ENCODE data around the gene HTR2A. TPM values are rescaled to one million over a fixed set of nuclear protein-coding genes. Genes with fewer than 3 reads are reported as not detected.

Gene HTR2A
- total and polyA plus RNA-seq, 2 donors (not counting 3 experiments of a cell fraction or from before 2014, with no cell fraction given): not detected

- Histone ChIP-seq H3K4me1 (ENCODE audit: control insufficient read depth, extremely low read depth, insufficient read depth, low read length) (no peaks in the 10 kb centered on the region), H3K9ac (replicated peaks; ENCODE audit: extremely low read depth, insufficient read depth, low read length) (no peak overlapping the region), H3K27me3 (ENCODE audit: control insufficient read depth in 2 of 2, insufficient read depth in 2 of 2, low read length in 2 of 2) (peaks cover 0 to 2% of the 10 kb centered on the region in 2 experiments), H3K36me3 (ENCODE audit: control insufficient read depth in 2 of 2, extremely low read depth in 1 of 2, insufficient read depth in 2 of 2, low read length in 2 of 2) (no peaks in the 10 kb centered on the region), H3K9me1 (replicated peaks; ENCODE audit: control insufficient read depth, extremely low read depth, insufficient read depth, low read length) (no peaks in the 10 kb centered on the region), H3K4me2 (ENCODE audit: insufficient read depth, low read length) (no peak overlapping the region), H2AFZ (ENCODE audit: low read depth, low read length) (no peak overlapping the region), H3K79me2 (ENCODE audit: control insufficient read depth, insufficient read depth, low read length) (no peaks in the 10 kb centered on the region), H3K9me3 (replicated peaks; ENCODE audit: control insufficient read depth, insufficient read depth, low read length) (no peaks in the 10 kb centered on the region), H3K4me3 (replicated peaks in 1 of 3; ENCODE audit: insufficient read depth in 1 of 3, low read depth in 1 of 3, low read length in 3 of 3) (no peak overlapping the region), H4K20me1 (replicated peaks; ENCODE audit: control insufficient read depth, extremely low read depth, insufficient read depth, low read length) (no peaks in the 10 kb centered on the region), H3K27ac (ENCODE audit: insufficient read depth, low read depth, low read length) (no peak overlapping the region)
- dilution Hi-C loops (cut with MboI; ENCODE audit: extremely low pct_ligation_motif_present, low sequenced_read_pairs): no loop called here
- DNase-seq (ENCODE audit: low read depth, low spot score) (no peak), FAIRE-seq (no peak)
- intact Hi-C loops (cut with micrococcal nuclease): no loop called here
- ChIA-PET CTCF (no interaction called here), POLR2A (no interaction called here)
- no TSS peak for BruUV-seq (replicated peaks)
- TF ChIP-seq MAX (IDR thresholded peaks at IDR 0.05; ENCODE audit: insufficient read depth, insufficient read length) (no peak), EZH2 (IDR thresholded peaks at IDR 0.05; ENCODE audit: borderline replicate concordance, low read depth, low read length, severe bottlenecking) (no peak), FOS (IDR thresholded peaks at IDR 0.05; ENCODE audit: borderline replicate concordance, insufficient read depth, low read length) (no peak), POLR2AphosphoS5 (IDR thresholded peaks at IDR 0.05; ENCODE audit: insufficient read depth, low read depth, low read length) (no peak), CTCF (IDR thresholded peaks at IDR 0.05; ENCODE audit: extremely low read depth in 1 of 2, insufficient read depth in 1 of 2, low read depth in 1 of 2, low read length in 2 of 2) (no peak)
Observed at GRCh38 chr13:46871557-46871956, 25.3 kb downstream of the HTR2A start.

- Histone ChIP-seq H3K36me3 (ENCODE audit: control insufficient read depth in 2 of 2, extremely low read depth in 1 of 2, insufficient read depth in 2 of 2, low read length in 2 of 2) (no peaks in the 10 kb centered on the region), H3K27ac (ENCODE audit: insufficient read depth, low read depth, low read length) (no peak overlapping the region), H3K4me3 (replicated peaks in 1 of 3; ENCODE audit: insufficient read depth in 1 of 3, low read depth in 1 of 3, low read length in 3 of 3) (no peak overlapping the region), H4K20me1 (replicated peaks; ENCODE audit: control insufficient read depth, extremely low read depth, insufficient read depth, low read length) (no peaks in the 10 kb centered on the region), H3K9me3 (replicated peaks; ENCODE audit: control insufficient read depth, insufficient read depth, low read length) (no peaks in the 10 kb centered on the region), H3K4me2 (ENCODE audit: insufficient read depth, low read length) (no peak overlapping the region), H3K27me3 (ENCODE audit: control insufficient read depth in 2 of 2, insufficient read depth in 2 of 2, low read length in 2 of 2) (no peaks in the 10 kb centered on the region), H3K4me1 (ENCODE audit: control insufficient read depth, extremely low read depth, insufficient read depth, low read length) (peaks cover 4% of the 10 kb centered on the region), H3K9ac (replicated peaks; ENCODE audit: extremely low read depth, insufficient read depth, low read length) (no peak overlapping the region), H3K9me1 (replicated peaks; ENCODE audit: control insufficient read depth, extremely low read depth, insufficient read depth, low read length) (no peaks in the 10 kb centered on the region), H2AFZ (ENCODE audit: low read depth, low read length) (no peak overlapping the region), H3K79me2 (ENCODE audit: control insufficient read depth, insufficient read depth, low read length) (no peaks in the 10 kb centered on the region)
- no peak for DNase-seq (ENCODE audit: low read depth, low spot score)
- no TSS peak for BruUV-seq (replicated peaks)
- ChIA-PET CTCF (interaction anchor here (0.9 to 1.5 kb wide), 2 partner anchors 10 to 26 kb away, joined by 3 to 4 read pairs; no protein-coding TSS in a partner anchor), POLR2A (no interaction called here)
- TF ChIP-seq POLR2AphosphoS5 (IDR thresholded peaks at IDR 0.05; ENCODE audit: insufficient read depth, low read depth, low read length) (no peak), EZH2 (IDR thresholded peaks at IDR 0.05; ENCODE audit: borderline replicate concordance, low read depth, low read length, severe bottlenecking) (no peak), CTCF (IDR thresholded peaks at IDR 0.05; ENCODE audit: extremely low read depth in 1 of 2, insufficient read depth in 1 of 2, low read depth in 1 of 2, low read length in 2 of 2) (no peak), JUN (IDR thresholded peaks at IDR 0.05; ENCODE audit: borderline replicate concordance, insufficient read depth, insufficient read length, low read depth) (no peak), POLR2A (IDR thresholded peaks at IDR 0.05; ENCODE audit: low read depth, low read length) (no peak), FOS (IDR thresholded peaks at IDR 0.05; ENCODE audit: borderline replicate concordance, insufficient read depth, low read length) (no peak), GATA2 (IDR thresholded peaks at IDR 0.05; ENCODE audit: insufficient read depth, insufficient read length, low read depth, low read length) (no peak), MYC (IDR thresholded peaks at IDR 0.05; ENCODE audit: low read depth, low read length) (no peak), MAX (IDR thresholded peaks at IDR 0.05; ENCODE audit: insufficient read depth, insufficient read length) (no peak)
- no peak for FAIRE-seq
- intact Hi-C loops (cut with micrococcal nuclease): no loop called here
- dilution Hi-C loops (cut with MboI; ENCODE audit: extremely low pct_ligation_motif_present, low sequenced_read_pairs): no loop called here
Observed at GRCh38 chr13:46868091-46868490, 28.8 kb downstream of the HTR2A start.
